ENCODE data around the gene RCAN3. TPM values are rescaled to one million over a fixed set of nuclear protein-coding genes. Genes with fewer than 3 reads are reported as not detected.
A peak's percentile ranks its signal among the peaks of the same experiment; 100 is the strongest.

RCAN3 gene
- total and polyA plus RNA-seq, 9 of the 15 experiments (the other 6 are each of a cell fraction or from before 2014, with no cell fraction given) = 0.10 to 1.4 (median 0.43) TPM

- Histone ChIP-seq H3K4me2 (ENCODE audit: insufficient read depth, low read length) (peak overlapping the region; percentile 92), H3K27ac (ENCODE audit: extremely low read depth, low read depth, low read length) (peak overlapping the region; percentile 78), H3K27me3 (ENCODE audit: control insufficient read depth in 2 of 2, insufficient read depth in 2 of 2, low read length in 2 of 2) (peaks cover 30 to 41% of the 10 kb centered on the region in 2 experiments), H3K79me2 (ENCODE audit: control insufficient read depth, insufficient read depth, low read length) (no peaks in the 10 kb centered on the region), H3K36me3 (ENCODE audit: control insufficient read depth, insufficient read depth, low read length) (no peaks in the 10 kb centered on the region), H3K9me1 (ENCODE audit: control insufficient read depth, insufficient read depth, low read length) (no peaks in the 10 kb centered on the region), H3K9me3 (replicated peaks; ENCODE audit: control insufficient read depth, insufficient read depth, low read depth, low read length) (no peaks in the 10 kb centered on the region), H3K4me3 (peak overlapping the region; percentile 67), H3K9ac (ENCODE audit: insufficient read depth in 1 of 2, low read depth in 2 of 2, low read length in 2 of 2) (peak overlapping the region; percentile 76 to 92), H3K4me1 (replicated peaks in 1 of 2; ENCODE audit: control insufficient read depth in 2 of 2, insufficient read depth in 2 of 2, low read length in 2 of 2) (peaks cover 15 to 21% of the 10 kb centered on the region in 2 experiments), H2AFZ (ENCODE audit: low read depth, low read length) (peak overlapping the region; percentile 97), H4K20me1 (replicated peaks; ENCODE audit: control insufficient read depth, insufficient read depth, low read length) (0 out of 2 replicates have a peak, but pooled peaks cover 3% of the 10 kb centered on the region)
- FAIRE-seq (no peak), ATAC-seq (peak; percentile 74), DNase-seq (ENCODE audit: extremely low read depth in 1 of 4, low spot score in 3 of 4) (peak; percentile 67 to 74 (median 69))
- ChIA-PET POLR2A (interaction anchor here (0.6 to 1.6 kb wide), 10 partner anchors 8 to 1354 kb away, joined by 3 to 5 read pairs (median 3); no protein-coding TSS in a partner anchor), CTCF (ENCODE audit: low intra/inter-chr PET ratio) (no interaction called here)
- in situ Hi-C loops (cut with MboI) = no loop called here
- no TSS peak for BruUV-seq (replicated peaks)
- intact Hi-C loops (cut with micrococcal nuclease) = loop anchor here (5.0 kb wide), 1 partner anchor 85 kb away; the partner anchor contains the start of gene NIPAL3
- WGBS (ENCODE audit: insufficient coverage, low coverage, missing lambda C conversion rate) = under 1% methylated on average over 24 of the region's 39 CpGs
- peak; percentile 64; the same call in 1 of the 2 replicates for TF ChIP-seq DPF2 (IDR thresholded peaks at IDR 0.05)
- TF ChIP-seq POLR2AphosphoS2 (IDR thresholded peaks at IDR 0.05; ENCODE audit: low read length) = no peak
- peak; percentile 93 for TF ChIP-seq PCBP1 (IDR thresholded peaks at IDR 0.05; ENCODE audit: low read depth, low read length, poor library complexity, severe bottlenecking)
- 0 out of 2 replicates have a peak, but pooled peaks have one; percentile 37 for TF ChIP-seq IRF9 (tag; IDR thresholded peaks at IDR 0.05)
- TF ChIP-seq FOXA1 (IDR thresholded peaks at IDR 0.05; ENCODE audit: borderline replicate concordance) = no peak
- no peak for TF ChIP-seq SETDB1 (IDR thresholded peaks at IDR 0.05; ENCODE audit: low read length)
- TF ChIP-seq HMBOX1 (IDR thresholded peaks at IDR 0.05) = 0 out of 2 replicates have a peak, but pooled peaks have one; percentile 25
- peak; percentile 26; the same call in 1 of the 2 replicates for TF ChIP-seq ARID4B (CRISPR knock-in tag; IDR thresholded peaks at IDR 0.05)
- no peak for TF ChIP-seq ZNF23 (CRISPR knock-in tag; IDR thresholded peaks at IDR 0.05)
- peak; percentile 62 for TF ChIP-seq TBP (optimal IDR thresholded peaks at IDR 0.05; ENCODE audit: low read depth, low read length)
- TF ChIP-seq GTF2F1 (IDR thresholded peaks at IDR 0.05; ENCODE audit: low read depth, low read length) = no peak
- TF ChIP-seq SIN3A (IDR thresholded peaks at IDR 0.05; ENCODE audit: borderline replicate concordance in 2 of 2, control insufficient read depth in 1 of 2, low read depth in 2 of 2, low read length in 2 of 2) = peak in 1 of 2 experiments; percentile 43; a peak in 1 of 4 replicates
- TF ChIP-seq MCM2 (IDR thresholded peaks at IDR 0.05; ENCODE audit: low read depth) = peak; percentile 63; the same call in 1 of the 2 replicates
- no peak for TF ChIP-seq HNRNPL (IDR thresholded peaks at IDR 0.05; ENCODE audit: low read depth, low read length)
- TF ChIP-seq SAP30 (IDR thresholded peaks at IDR 0.05; ENCODE audit: borderline replicate concordance, insufficient read depth, low read depth, low read length, poor library complexity, severe bottlenecking) = peak; percentile 24
Measured at GRCh38 chr1:24502065-24502708, 449 bp upstream of the RCAN3 start.

All from K562 (cell line).